ENCODE results near the gene RAB11B. TPM values are rescaled to one million over a fixed set of nuclear protein-coding genes. Genes with fewer than 3 reads are reported as not detected.

RAB11B gene
- total and polyA plus RNA-seq, 2 of the 13 experiments (the other 11 are each of a cell fraction or from before 2014, with no cell fraction given): 6.0 to 28.4 TPM

DNA sequence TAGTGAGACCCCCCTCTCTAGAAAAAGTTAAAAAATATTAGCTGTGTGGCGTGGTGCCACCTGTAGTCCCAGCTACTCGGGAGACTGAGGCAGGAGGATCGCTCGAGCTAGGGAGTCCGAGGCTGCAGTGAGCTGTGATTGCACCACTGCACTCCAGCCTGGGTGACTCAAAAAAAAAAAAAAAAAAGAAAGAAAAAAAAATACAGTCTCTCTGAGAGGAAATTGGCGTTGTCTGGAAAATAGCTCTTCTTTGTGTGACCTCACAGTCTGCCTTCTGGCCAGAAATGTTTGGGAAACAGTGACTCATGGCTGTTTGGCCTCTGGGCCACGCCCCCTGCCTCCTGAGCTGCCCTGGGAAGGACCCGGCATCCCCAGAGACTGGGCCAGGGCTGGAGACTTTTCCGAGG, 33.7 kb downstream of the RAB11B start (continued):
- no peak for TF ChIP-seq HNF1A (IDR thresholded peaks at IDR 0.05; ENCODE audit: low read depth)
- no peak for TF ChIP-seq HNF1A (CRISPR knock-in tag; IDR thresholded peaks at IDR 0.05; ENCODE audit: borderline replicate concordance)
- TF ChIP-seq, protein P1, sequence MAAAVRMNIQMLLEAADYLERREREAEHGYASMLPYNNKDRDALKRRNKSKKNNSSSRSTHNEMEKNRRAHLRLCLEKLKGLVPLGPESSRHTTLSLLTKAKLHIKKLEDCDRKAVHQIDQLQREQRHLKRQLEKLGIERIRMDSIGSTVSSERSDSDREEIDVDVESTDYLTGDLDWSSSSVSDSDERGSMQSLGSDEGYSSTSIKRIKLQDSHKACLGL (CRISPR knock-in tag; IDR thresholded peaks at IDR 0.05): no peak
- TF ChIP-seq HNRNPH1 (optimal IDR thresholded peaks at IDR 0.05; ENCODE audit: low read depth, low read length): no peak
- TF ChIP-seq ZNF335 (CRISPR knock-in tag; IDR thresholded peaks at IDR 0.05): no peak
- peak; percentile 53; the same call in 1 of the 2 replicates for TF ChIP-seq DPF2 (CRISPR knock-in tag; IDR thresholded peaks at IDR 0.05; ENCODE audit: borderline replicate concordance, low read depth)
- no peak for TF ChIP-seq ZNF672 (CRISPR knock-in tag; IDR thresholded peaks at IDR 0.05)
- TF ChIP-seq FOXO1 (CRISPR knock-in tag; IDR thresholded peaks at IDR 0.05): no peak; the same call in 1 of the 2 replicates
- TF ChIP-seq NPAS2 (CRISPR knock-in tag; IDR thresholded peaks at IDR 0.05; ENCODE audit: borderline replicate concordance): no peak
- TF ChIP-seq RBFOX2 (IDR thresholded peaks at IDR 0.05; ENCODE audit: low read depth, low read length): no peak
- TF ChIP-seq PTBP1 (IDR thresholded peaks at IDR 0.05; ENCODE audit: low read depth, low read length, poor library complexity, severe bottlenecking): no peak
- TF ChIP-seq, protein P2, sequence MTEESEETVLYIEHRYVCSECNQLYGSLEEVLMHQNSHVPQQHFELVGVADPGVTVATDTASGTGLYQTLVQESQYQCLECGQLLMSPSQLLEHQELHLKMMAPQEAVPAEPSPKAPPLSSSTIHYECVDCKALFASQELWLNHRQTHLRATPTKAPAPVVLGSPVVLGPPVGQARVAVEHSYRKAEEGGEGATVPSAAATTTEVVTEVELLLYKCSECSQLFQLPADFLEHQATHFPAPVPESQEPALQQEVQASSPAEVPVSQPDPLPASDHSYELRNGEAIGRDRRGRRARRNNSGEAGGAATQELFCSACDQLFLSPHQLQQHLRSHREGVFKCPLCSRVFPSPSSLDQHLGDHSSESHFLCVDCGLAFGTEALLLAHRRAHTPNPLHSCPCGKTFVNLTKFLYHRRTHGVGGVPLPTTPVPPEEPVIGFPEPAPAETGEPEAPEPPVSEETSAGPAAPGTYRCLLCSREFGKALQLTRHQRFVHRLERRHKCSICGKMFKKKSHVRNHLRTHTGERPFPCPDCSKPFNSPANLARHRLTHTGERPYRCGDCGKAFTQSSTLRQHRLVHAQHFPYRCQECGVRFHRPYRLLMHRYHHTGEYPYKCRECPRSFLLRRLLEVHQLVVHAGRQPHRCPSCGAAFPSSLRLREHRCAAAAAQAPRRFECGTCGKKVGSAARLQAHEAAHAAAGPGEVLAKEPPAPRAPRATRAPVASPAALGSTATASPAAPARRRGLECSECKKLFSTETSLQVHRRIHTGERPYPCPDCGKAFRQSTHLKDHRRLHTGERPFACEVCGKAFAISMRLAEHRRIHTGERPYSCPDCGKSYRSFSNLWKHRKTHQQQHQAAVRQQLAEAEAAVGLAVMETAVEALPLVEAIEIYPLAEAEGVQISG (CRISPR knock-in tag; IDR thresholded peaks at IDR 0.05): no peak
- no peak for TF ChIP-seq ZSCAN5A (CRISPR knock-in tag; IDR thresholded peaks at IDR 0.05; ENCODE audit: borderline replicate concordance)
- TF ChIP-seq ETV6 (CRISPR knock-in tag; conservative IDR thresholded peaks at IDR 0.05): no peak
- TF ChIP-seq U2AF2 (IDR thresholded peaks at IDR 0.05; ENCODE audit: low read depth, low read length): no peak
- TF ChIP-seq, protein P3, sequence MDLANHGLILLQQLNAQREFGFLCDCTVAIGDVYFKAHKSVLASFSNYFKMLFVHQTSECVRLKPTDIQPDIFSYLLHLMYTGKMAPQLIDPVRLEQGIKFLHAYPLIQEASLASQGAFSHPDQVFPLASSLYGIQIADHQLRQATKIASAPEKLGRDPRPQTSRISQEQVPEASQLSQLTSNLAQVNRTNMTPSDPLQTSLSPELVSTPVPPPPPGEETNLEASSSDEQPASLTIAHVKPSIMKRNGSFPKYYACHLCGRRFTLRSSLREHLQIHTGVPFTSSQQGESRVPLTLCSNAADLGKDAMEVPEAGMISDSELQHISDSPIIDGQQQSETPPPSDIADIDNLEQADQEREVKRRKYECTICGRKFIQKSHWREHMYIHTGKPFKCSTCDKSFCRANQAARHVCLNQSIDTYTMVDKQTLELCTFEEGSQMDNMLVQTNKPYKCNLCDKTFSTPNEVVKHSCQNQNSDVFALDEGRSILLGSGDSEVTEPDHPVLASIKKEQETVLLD (CRISPR knock-in tag; IDR thresholded peaks at IDR 0.05; ENCODE audit: low read depth): no peak
- TF ChIP-seq FOSL2 (CRISPR knock-in tag; IDR thresholded peaks at IDR 0.05): peak; percentile 97
- no peak for TF ChIP-seq ZNF747 (CRISPR knock-in tag; IDR thresholded peaks at IDR 0.05; ENCODE audit: borderline replicate concordance)
- TF ChIP-seq, protein P4, sequence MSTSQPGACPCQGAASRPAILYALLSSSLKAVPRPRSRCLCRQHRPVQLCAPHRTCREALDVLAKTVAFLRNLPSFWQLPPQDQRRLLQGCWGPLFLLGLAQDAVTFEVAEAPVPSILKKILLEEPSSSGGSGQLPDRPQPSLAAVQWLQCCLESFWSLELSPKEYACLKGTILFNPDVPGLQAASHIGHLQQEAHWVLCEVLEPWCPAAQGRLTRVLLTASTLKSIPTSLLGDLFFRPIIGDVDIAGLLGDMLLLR (CRISPR knock-in tag; IDR thresholded peaks at IDR 0.05): no peak
